Vagina (tissue), 2 donors: ENCODE data around the gene PRKAR1B.

Experiments used
- CTCF ChIP-seq, 3 experiments: fragments of 450-650 bp in 2 of 3; fragments of 200-600 bp in 1 of 3; sonication (generic) in 1 of 3; IDR thresholded peaks; one replicate each; pipeline ENCODE4 v1.5.1; 2017 to 2019; ENCODE audit warnings: antibody characterized with exemption in 3 of 3, mild to moderate bottlenecking in 2 of 3, moderate library complexity in 2 of 3
- POLR2A ChIP-seq, 2 donors: fragments of 450-650 bp; IDR thresholded peaks; one replicate each; pipeline ENCODE4 v1.6.1; 2017; ENCODE audit warnings: antibody characterized with exemption in 2 of 2, mild to moderate bottlenecking in 2 of 2, moderate library complexity in 2 of 2
- POLR2AphosphoS5 ChIP-seq, 2 donors: sonication (generic); formaldehyde crosslinking; IDR thresholded peaks; one replicate each; pipeline ENCODE4 v1.9.0; 2017; ENCODE audit warnings: antibody characterized with exemption in 2 of 2, mild to moderate bottlenecking in 2 of 2, low read depth in 1 of 2; ENCODE audit not compliant: insufficient read depth in 1 of 2

- TF ChIP-seq POLR2AphosphoS5 (IDR thresholded peaks at IDR 0.05; ENCODE audit: insufficient read depth in 1 of 2, low read depth in 1 of 2) (no peak), POLR2A (IDR thresholded peaks at IDR 0.05) (no peak), CTCF (IDR thresholded peaks at IDR 0.05) (no peak)
Observed at GRCh38 chr7:734808-735207, 7.7 kb upstream of the PRKAR1B start.
